Measurements from ENCODE around the gene ALDH3A1.

ALDH3A1 gene

GRCh38 chr17:19719355-19720209 is 28.5 kb downstream of the ALDH3A1 start:
- DNase-seq (ENCODE audit: low read depth, low spot score) = no peak

- no peak for DNase-seq (ENCODE audit: low read depth, low spot score)
These were observed 29.3 kb downstream of the ALDH3A1 start for GRCh38 chr17:19718613-19719354.

- no peak for DNase-seq (ENCODE audit: low read depth, low spot score)
These were observed 30.0 kb downstream of the ALDH3A1 start for GRCh38 chr17:19718041-19718612.

- DNase-seq (ENCODE audit: low read depth, low spot score) = no peak
These were observed 30.6 kb downstream of the ALDH3A1 start for GRCh38 chr17:19717411-19717908.

- no peak for DNase-seq (ENCODE audit: low read depth, low spot score)
These were observed 31.1 kb downstream of the ALDH3A1 start for GRCh38 chr17:19717031-19717360.

- DNase-seq (ENCODE audit: low read depth, low spot score) = no peak
These were observed 31.7 kb downstream of the ALDH3A1 start, which contains the start of gene SLC47A2 for GRCh38 chr17:19716108-19717030. Gene SLC47A2 (minus strand): TSS chr17:19716584. CDS start chr17:19716555, 29 bp downstream.

GRCh38 chr17:19714542-19715411 is 33.3 kb downstream of the ALDH3A1 start:
- DNase-seq (ENCODE audit: low read depth, low spot score) = no peak

GRCh38 chr17:19713901-19714361 is 34.2 kb downstream of the ALDH3A1 start:
- no peak for DNase-seq (ENCODE audit: low read depth, low spot score)

GRCh38 chr17:19713462-19713861 is 34.6 kb downstream of the ALDH3A1 start:
- no peak for DNase-seq (ENCODE audit: low read depth, low spot score)

- no peak for DNase-seq (ENCODE audit: low read depth, low spot score)
These were observed 35.6 kb downstream of the ALDH3A1 start for GRCh38 chr17:19712436-19713004.

- no peak for DNase-seq (ENCODE audit: low read depth, low spot score)
These were observed 38.3 kb downstream of the ALDH3A1 start for GRCh38 chr17:19709841-19710240.

- no peak for DNase-seq (ENCODE audit: low read depth, low spot score)
These were observed 39.5 kb downstream of the ALDH3A1 start for GRCh38 chr17:19708431-19709175.

- DNase-seq (ENCODE audit: low read depth, low spot score) = no peak
These were observed 40.3 kb downstream of the ALDH3A1 start for GRCh38 chr17:19707728-19708221.

- no peak for DNase-seq (ENCODE audit: low read depth, low spot score)
These were observed 41.0 kb downstream of the ALDH3A1 start for GRCh38 chr17:19706791-19707727.

GRCh38 chr17:19705771-19706770 is 42.0 kb downstream of the ALDH3A1 start:
- DNase-seq (ENCODE audit: low read depth, low spot score) = no peak

- DNase-seq (ENCODE audit: low read depth, low spot score) = no peak
These were observed 42.9 kb downstream of the ALDH3A1 start for GRCh38 chr17:19705201-19705600.
